ENCODE data around the gene ULK4.

- TF ChIP-seq CTCF (IDR thresholded peaks at IDR 0.05), result no peak
- TF ChIP-seq POLR2A (IDR thresholded peaks at IDR 0.05), result no peak
These were observed 443.3 kb downstream of the ULK4 start for GRCh38 chr3:41518626-41519025.

All from ovary (tissue), 3 donors.